ENCODE measurements around the gene PIK3AP1. TPM values are rescaled to one million over a fixed set of nuclear protein-coding genes. Genes with fewer than 3 reads are reported as not detected.

The PIK3AP1 gene
- total and polyA plus RNA-seq, 2 of the 13 experiments (the other 11 are each of a cell fraction or from before 2014, with no cell fraction given), result 3.6 to 13.8 TPM

GRCh38 chr10:96693431-96693830 is 26.9 kb downstream of the PIK3AP1 start:
- ChIA-PET POLR2A (no interaction called here), CTCF (ENCODE audit: low intra/inter-chr PET ratio, low total read pairs) (no interaction called here)
- 79% methylated on average over 3 of the region's 3 CpGs for WGBS (ENCODE audit: low lambda C conversion rate)
- ATAC-seq, result no peak
- no peaks in the 10 kb centered on the region for H3K27me3 ChIP-seq (ENCODE audit: control insufficient read depth in 1 of 2, insufficient read depth in 2 of 2, low read length in 2 of 2)
- intact Hi-C loops (cut with micrococcal nuclease; ENCODE audit: unreplicated experiment) (no loop called here), in situ Hi-C loops (cut with HindIII; ENCODE audit: extremely low pct_ligation_motif_present, low pct_unique_long_range_greater_than_20kb) (no loop called here)
- H3K4me2 ChIP-seq (ENCODE audit: low read depth, low read length), result no peak overlapping the region
- H3K9ac ChIP-seq (ENCODE audit: insufficient read depth, low read depth, low read length), result no peak overlapping the region
- H3K4me1 ChIP-seq (ENCODE audit: insufficient read depth, low read length), result no peaks in the 10 kb centered on the region
- DNase-seq (ENCODE audit: low spot score), result no peak
- no peak overlapping the region for H2AFZ ChIP-seq (ENCODE audit: low read length)
- no peaks in the 10 kb centered on the region for H3K9me3 ChIP-seq (ENCODE audit: low read length)
- H3K27ac ChIP-seq (ENCODE audit: extremely low read length, insufficient read depth, low read length), result no peak overlapping the region
- no peak overlapping the region for H3K4me3 ChIP-seq (replicated peaks in 1 of 3; ENCODE audit: insufficient read depth in 1 of 3, low read depth in 2 of 3, low read length in 3 of 3)
- no peaks in the 10 kb centered on the region for H3K79me2 ChIP-seq (ENCODE audit: insufficient read depth, low read length)
- H4K20me1 ChIP-seq (ENCODE audit: insufficient read depth, low read length), result no peaks in the 10 kb centered on the region
- no TSS peak for BruUV-seq (replicated peaks)
- no peaks in the 10 kb centered on the region for H3K36me3 ChIP-seq (replicated peaks in 1 of 2; ENCODE audit: control insufficient read depth in 1 of 2, insufficient read depth in 2 of 2, low read length in 2 of 2)
- FAIRE-seq, result no peak
- TF ChIP-seq ZMAT3 (CRISPR knock-in tag; conservative IDR thresholded peaks at IDR 0.05) (no peak), RFX1 (IDR thresholded peaks at IDR 0.05) (no peak), MYPOP (CRISPR knock-in tag; IDR thresholded peaks at IDR 0.05) (no peak), ZMYM4 (CRISPR knock-in tag; IDR thresholded peaks at IDR 0.05) (no peak), BRCA1 (CRISPR knock-in tag; IDR thresholded peaks at IDR 0.05) (no peak), ZGPAT (CRISPR knock-in tag; IDR thresholded peaks at IDR 0.05) (no peak), KLF16 (CRISPR knock-in tag; IDR thresholded peaks at IDR 0.05) (no peak), ZNF720 (CRISPR knock-in tag; IDR thresholded peaks at IDR 0.05) (no peak), ZFP41 (CRISPR knock-in tag; IDR thresholded peaks at IDR 0.05; ENCODE audit: borderline replicate concordance) (no peak), KDM6A (CRISPR knock-in tag; IDR thresholded peaks at IDR 0.05; ENCODE audit: low read depth) (no peak), U2AF1 (optimal IDR thresholded peaks at IDR 0.05; ENCODE audit: low read depth, low read length) (no peak), ZNF225 (CRISPR knock-in tag; IDR thresholded peaks at IDR 0.05) (no peak), NR2F6 (IDR thresholded peaks at IDR 0.05) (no peak), NR2F6 (CRISPR knock-in tag; IDR thresholded peaks at IDR 0.05) (no peak), SKIL (CRISPR knock-in tag; IDR thresholded peaks at IDR 0.05; ENCODE audit: borderline replicate concordance) (no peak), MAZ (IDR thresholded peaks at IDR 0.05; ENCODE audit: borderline replicate concordance, low read depth, low read length) (no peak), MAZ (CRISPR knock-in tag; IDR thresholded peaks at IDR 0.05; ENCODE audit: low read depth) (no peak), ZBTB43 (CRISPR knock-in tag; conservative IDR thresholded peaks at IDR 0.05) (no peak), ZNF660 (CRISPR knock-in tag; IDR thresholded peaks at IDR 0.05; ENCODE audit: borderline replicate concordance, low read depth) (no peak), CSRNP2 (CRISPR knock-in tag; conservative IDR thresholded peaks at IDR 0.05; ENCODE audit: low read depth) (no peak), SOX5 (CRISPR knock-in tag; IDR thresholded peaks at IDR 0.05; ENCODE audit: borderline replicate concordance) (no peak)
